GM19468 (cell line): ENCODE data around the gene ZMYND10.

Experiments
- ATAC-seq: cut with Tn5 transposase; IDR thresholded peaks from one replicate; pipeline ENCODE4 v1.9.1; 2021; ENCODE audit warnings: mild to moderate bottlenecking, moderate library complexity, moderate number of reproducible peaks; ENCODE audit not compliant: unreplicated experiment; ENCODE audit errors: extremely low read depth

Gene ZMYND10

GRCh38 chr3:50345586-50346234 is at the start of gene ZMYND10:
TSS of gene ZMYND10 (minus strand) at chr3:50345732. CDS start at chr3:50345579, 153 bp downstream.
- no peak for ATAC-seq

GRCh38 chr3:50393061-50393460 is 47.5 kb upstream of the ZMYND10 start:
- ATAC-seq: no peak

GRCh38 chr3:50392101-50392715 is 46.7 kb upstream of the ZMYND10 start:
- ATAC-seq: no peak

GRCh38 chr3:50390508-50391224 is 45.1 kb upstream of the ZMYND10 start:
- no peak for ATAC-seq

DNA sequence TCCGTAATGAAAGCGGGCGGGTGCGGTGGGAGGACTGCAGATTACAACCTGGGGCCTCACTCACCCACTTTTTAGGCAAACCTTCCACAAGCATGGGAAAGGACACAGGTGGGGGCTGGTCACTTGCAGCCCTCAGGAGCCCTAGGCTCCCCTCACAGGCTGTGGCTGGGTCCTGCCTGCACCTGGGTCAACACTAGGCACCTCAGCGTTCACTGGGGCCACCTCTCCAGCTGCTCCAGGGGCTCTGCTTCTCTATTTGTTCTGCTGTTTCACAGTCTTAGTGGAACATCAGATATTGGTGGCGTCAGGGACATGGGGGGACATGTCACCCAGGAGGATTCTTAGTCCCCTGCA is 43.9 kb upstream of the ZMYND10 start:
- ATAC-seq: no peak

GRCh38 chr3:50388720-50389413 is 43.3 kb upstream of the ZMYND10 start:
- no peak for ATAC-seq

DNA sequence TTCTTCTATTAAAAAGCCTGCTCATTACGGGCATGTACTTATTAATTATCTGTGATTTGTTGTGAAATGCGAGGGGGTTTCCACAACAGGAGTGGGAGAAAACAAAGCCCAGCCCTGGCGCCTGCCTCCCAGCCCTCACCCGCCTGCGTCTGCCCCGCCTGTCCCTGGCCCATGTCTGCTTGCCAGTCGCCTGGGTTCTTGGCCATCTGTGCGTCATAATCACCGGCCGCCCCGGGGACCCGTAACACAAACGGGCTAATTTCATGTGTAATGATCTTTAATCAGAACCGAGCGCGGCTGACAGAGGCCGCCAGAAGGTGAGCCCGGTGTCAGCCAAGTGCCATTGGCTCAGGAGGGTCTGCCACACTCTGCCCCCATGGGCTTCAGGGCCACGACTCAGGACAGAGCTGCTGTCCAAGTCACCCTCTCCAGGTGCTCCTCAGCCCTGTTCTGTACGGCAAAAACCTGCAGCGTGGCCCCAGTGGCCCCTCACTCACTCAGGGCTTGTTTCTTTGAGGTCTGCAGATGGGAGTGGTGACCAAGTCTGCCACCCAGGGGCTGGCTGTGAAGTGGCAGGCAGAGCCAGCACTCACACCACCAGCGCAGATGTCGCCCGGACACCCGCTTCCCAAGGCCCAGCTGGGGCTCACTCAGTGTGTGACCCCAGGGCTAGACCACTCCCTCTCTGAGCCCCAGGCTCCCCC is 42.6 kb upstream of the ZMYND10 start:
- ATAC-seq: no peak

GRCh38 chr3:50385754-50386153 is 40.2 kb upstream of the ZMYND10 start:
- ATAC-seq: no peak

GRCh38 chr3:50383750-50384149 is 38.2 kb upstream of the ZMYND10 start:
- ATAC-seq: no peak

DNA sequence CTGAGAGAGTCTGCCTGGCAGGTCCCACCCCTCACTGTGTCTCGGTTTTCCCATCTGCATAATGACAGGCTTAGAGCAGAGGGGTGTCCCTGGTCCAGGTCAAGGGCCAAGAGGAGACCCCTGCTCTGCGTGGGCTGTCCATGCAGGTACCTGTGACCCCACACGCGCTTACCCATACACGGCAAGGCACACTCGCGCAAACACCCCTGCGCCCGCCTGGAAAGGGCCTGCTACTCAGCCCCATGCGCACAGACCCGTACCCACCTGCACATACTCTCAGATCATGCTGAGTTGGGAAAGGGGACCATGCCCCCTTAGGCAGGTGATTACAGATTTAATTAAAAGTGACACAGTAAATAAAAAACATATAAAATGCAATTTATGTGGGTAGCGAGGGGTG is 37.2 kb upstream of the ZMYND10 start:
- ATAC-seq: no peak

DNA sequence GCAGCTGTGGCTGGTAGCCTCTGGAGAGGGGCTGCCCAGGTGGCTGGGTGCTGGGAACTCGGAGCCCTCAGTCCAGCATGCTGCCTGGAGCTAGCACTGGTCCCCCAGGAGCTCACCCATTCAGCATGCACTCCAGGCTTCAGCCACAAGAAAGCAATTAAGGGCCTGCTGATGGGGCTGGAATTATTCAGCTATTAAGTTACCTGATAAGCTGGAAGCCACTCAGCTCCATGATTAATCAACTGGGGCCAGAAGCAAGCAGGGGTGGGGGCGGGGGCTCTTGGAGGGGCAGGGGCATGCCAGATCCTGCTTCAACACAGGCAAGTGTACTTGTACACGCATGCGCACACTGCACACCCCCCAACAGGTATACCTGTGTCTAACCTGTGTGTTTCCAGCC is 35.9 kb upstream of the ZMYND10 start:
- ATAC-seq: no peak

GRCh38 chr3:50380405-50381085 is 35.0 kb upstream of the ZMYND10 start:
- no peak for ATAC-seq

DNA sequence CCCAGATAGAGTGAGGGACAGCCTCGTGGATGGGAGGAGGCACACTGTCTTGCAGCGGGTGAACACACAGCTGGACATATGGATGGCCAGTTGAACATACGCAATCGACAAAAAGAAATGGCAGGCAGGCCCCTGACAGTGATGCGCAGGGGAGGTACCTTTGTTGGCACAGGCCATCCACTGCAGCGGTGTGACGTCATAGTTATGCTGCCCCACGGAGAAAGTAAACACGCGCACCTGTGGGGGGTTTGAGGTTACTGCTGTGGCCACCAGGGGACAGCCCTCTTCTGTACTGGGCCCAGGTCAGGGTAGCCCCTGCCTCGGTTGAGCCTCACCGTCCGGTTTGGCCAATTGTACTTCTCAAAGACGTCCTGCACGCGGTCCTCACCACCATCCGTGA is 33.2 kb upstream of the ZMYND10 start:
- ATAC-seq: no peak

DNA sequence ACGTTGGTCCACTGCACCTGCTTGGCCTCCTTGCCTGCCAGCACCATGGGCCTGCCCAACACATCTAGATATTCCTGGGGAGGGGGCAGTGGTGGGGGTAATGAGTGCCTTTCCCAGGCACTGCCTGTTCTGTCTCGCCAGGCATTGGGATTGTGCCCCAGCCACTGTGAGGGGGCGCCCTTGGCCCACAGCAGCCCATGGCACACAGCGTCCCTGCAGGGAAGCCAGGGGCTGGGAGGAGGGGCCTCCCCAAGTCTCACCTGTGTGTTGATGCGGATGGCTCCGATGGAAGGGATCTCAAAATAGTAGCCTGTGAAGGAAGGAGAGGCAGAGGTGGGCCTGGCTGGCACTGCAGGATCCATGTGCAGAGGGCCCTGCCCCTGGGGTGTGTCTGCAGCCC is 32.5 kb upstream of the ZMYND10 start:
- ATAC-seq: no peak

DNA sequence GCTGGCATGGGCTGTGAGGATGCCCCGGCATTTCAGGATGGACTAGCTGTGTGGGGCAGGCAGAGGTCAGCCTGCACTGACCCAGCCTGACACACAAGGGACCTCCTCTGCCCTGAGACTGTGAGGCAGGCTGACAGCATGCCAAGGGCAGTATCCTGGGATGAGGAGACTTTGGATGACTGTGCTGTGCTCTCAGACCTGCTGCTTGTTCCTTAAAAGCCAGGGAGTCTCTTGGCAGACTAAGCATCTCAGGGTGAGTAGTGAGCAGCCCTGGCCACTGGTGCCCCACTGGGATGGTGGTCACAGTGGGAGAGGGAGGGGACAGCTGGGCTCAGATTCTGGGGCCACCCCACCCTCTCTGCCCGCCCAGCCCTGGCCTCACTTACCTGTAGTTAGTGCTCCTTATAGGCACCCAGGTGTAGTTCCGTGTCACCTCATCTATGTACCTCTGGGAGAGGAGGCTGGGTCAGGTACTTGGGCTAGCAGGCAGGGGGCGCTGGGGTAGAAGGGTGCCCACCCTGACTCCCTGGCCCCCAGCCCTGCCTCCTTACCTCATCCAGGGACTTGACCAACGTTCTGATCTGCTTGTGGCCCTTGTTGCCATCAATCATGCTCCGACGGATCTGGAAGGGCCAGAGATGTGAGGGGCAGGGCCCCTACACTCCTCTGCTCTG is 29.9 kb upstream of the ZMYND10 start:
- ATAC-seq: no peak

DNA sequence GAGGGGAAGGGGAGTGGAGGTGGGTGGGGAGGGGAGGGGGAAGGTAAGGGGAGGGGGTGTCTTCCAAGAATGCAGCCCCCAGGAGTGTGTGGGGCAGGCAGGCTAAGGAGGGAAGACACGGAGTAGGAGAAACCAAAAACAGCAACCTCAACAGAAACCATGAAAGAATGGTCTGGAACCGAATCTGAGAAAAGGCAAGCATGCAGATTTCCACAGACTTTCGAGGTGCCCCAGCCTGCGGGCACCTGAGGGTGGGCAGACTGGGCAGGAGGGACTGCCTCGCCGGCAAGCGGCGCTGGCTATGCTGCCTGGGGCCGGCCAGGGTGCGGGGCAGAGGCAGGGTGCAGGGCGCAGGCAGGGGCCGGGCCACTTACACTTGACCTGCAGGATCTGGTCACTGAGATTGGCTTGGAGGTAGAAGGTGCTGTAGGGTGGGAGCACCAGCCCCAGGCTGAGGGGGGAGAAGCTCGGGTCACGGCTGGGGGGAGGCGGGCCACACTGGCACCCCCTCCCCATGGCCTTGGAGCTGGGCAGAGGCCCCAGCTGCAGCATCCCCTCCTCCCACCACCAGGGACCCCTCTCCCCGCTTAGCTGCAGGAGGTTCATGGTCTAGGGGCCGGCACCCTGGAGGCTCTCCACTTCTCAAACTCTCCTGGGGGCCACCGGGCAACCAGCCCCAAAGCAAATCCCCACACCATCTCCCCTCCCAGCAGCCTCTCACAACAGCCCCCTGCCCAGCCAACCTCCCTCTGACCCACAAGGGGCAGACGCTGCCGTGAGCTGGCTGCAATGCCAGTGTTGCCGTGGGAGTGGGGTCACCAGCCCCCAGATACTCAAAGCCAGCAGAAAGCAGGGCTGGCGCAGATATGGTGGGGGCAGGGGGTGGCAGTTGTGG is 29.1 kb upstream of the ZMYND10 start:
- ATAC-seq: no peak

- no peak for ATAC-seq
These were observed 27.9 kb upstream of the ZMYND10 start for GRCh38 chr3:50373146-50374051.
